Melanocyte of skin (primary cell): Measurements from ENCODE around the gene AGK. TPM values are rescaled to one million over a fixed set of nuclear protein-coding genes. Genes with fewer than 3 reads are reported as not detected.

Experiments
- total RNA-seq, 2 donors: library from RNA; depleted of rRNA; stranded (reverse); fragments of >200 nt; gene quantifications; 2 replicates each; pipeline ENCODE4 v1.2.3, GENCODE V29; 2012

The AGK gene, protein sequence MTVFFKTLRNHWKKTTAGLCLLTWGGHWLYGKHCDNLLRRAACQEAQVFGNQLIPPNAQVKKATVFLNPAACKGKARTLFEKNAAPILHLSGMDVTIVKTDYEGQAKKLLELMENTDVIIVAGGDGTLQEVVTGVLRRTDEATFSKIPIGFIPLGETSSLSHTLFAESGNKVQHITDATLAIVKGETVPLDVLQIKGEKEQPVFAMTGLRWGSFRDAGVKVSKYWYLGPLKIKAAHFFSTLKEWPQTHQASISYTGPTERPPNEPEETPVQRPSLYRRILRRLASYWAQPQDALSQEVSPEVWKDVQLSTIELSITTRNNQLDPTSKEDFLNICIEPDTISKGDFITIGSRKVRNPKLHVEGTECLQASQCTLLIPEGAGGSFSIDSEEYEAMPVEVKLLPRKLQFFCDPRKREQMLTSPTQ
- total RNA-seq = 10 to 100 TPM; 42.0 to 48.9 TPM

DNA sequence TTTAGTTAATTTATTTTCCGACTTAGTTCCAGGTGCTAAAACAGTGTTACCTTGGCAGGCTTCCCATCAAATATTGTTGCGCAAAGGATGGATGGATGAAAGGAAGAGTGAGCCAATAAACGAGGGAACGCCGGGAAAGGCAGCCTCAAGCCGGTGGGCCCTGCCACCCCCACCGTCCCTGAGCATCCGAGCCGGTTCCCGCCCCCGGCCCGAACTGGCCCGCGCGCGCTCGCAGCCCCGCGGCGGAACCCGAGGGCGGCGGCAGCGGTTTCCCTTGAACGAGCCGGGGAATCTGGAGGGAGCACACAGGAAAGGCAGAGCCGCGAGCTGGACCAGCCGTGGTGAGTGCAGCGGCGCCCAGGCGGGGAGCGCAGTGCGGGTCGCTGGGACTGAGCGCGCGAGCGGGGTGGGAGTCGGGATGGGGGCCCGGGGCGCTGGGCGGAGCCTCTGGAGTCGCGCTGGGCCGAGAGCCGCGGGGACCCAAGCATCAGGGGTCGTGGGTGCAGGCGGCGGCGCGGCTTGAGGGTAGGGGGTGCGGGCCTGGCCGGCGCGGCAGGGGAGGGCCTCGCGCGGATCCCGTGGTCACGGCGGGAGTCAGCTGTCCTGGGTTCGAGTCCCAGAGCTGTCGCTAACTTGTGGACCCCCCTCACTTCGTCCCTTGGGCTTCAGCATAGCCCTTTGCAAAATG lies at the start of gene AGK:
AGK (plus strand) TSS at position 317 of the 688 bp plus-strand sequence. CDS start 4,057 bp downstream, outside the sequence.

DNA sequence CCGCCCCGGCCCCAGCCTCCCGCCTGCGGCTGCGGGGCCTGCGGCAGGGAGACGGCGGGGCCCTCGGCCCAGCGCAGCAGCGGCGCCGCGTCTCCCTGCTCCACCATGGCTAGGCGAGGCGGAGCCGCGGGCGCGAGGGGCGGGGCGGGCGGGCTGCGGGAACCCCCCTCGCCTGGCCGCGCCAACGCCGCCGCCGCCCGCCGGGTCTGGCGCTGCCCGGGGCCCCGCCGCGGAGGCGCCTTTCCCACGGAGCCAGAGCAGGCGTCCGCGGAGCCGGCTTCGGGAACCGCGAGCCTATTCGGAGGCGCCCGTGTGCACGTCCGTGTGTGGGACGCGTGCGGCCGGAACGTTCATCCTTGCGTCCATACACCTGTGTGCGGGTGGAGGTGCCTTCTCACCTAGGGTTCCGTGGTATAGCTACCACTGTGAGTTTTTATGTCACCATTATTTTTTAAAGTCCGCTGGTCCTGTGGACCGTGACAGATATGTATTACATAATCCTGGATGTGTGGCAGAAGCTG lies 150.9 kb downstream of the AGK start, which contains the start of gene DENND11:
DENND11 (minus strand) TSS at position 120 of the 521 bp plus-strand sequence; CDS start at position 107, 13 bp downstream.

Other genes with a start within 250 kb of the AGK start
- gene DENND11, start 150.8 kb downstream of the AGK start, total RNA-seq = 1 to 10 TPM; 4.5 to 6.3 TPM
- not detected for gene WEE2, start 156.9 kb downstream of the AGK start, total RNA-seq
- gene SSBP1, start 186.9 kb downstream of the AGK start, total RNA-seq = 100 to 1,000 TPM in 1 of 2 donors, 10 to 100 TPM in 1; 74.0 to 126 TPM
- 1 to 10 TPM in 1 of 2 donors, under 1 TPM in 1; 1.00 to 2.1 TPM for gene TAS2R3, start 212.7 kb downstream of the AGK start, total RNA-seq
- gene TAS2R4, start 225.3 kb downstream of the AGK start, total RNA-seq = 1 to 10 TPM in 1 of 2 donors, under 1 TPM in 1; 1.00 to 1.4 TPM
- gene TAS2R5, start 238.8 kb downstream of the AGK start, total RNA-seq = 1 to 10 TPM in 1 of 2 donors, under 1 TPM in 1; 1.00 to 1.0 TPM